Ascending aorta (tissue), 2 donors: ENCODE data around the gene EIF2S2. TPM values are rescaled to one million over a fixed set of nuclear protein-coding genes. Genes with fewer than 3 reads are reported as not detected.

ENCODE experiments used
- DNase-seq, 2 donors: peaks; one replicate each; pipeline ENCODE4 v3.0.0-alpha.2; 2019; ENCODE audit warnings: low spot score in 2 of 2
- H3K27ac ChIP-seq, 2 donors: fragments of 200-600 bp; sonication (generic); one replicate each; pipeline ENCODE4 v1.5.1; 2016 to 2017; ENCODE audit warnings: mild to moderate bottlenecking in 1 of 2
- H3K27me3 ChIP-seq: fragments of 200-600 bp; sonication (generic); one replicate; pipeline ENCODE4 v1.5.1; 2017
- H3K36me3 ChIP-seq, 2 donors: fragments of 200-600 bp; sonication (generic); one replicate each; pipeline ENCODE4 v1.5.1; 2016
- H3K4me1 ChIP-seq, 2 donors: fragments of 200-600 bp; sonication (generic); one replicate each; pipeline ENCODE4 v1.5.1; 2016 to 2017; ENCODE audit warnings: mild to moderate bottlenecking in 1 of 2
- H3K4me3 ChIP-seq, 2 donors: fragments of 200-600 bp; sonication (generic); one replicate each; pipeline ENCODE4 v1.5.1; 2016 to 2017; ENCODE audit warnings: mild to moderate bottlenecking in 1 of 2
- H3K9me3 ChIP-seq, 2 donors: fragments of 200-600 bp; sonication (generic); one replicate each; pipeline ENCODE4 v1.5.1; 2016
- CTCF ChIP-seq, 3 experiments: fragments of 200-600 bp in 2 of 3; fragments of 450-650 bp in 1 of 3; sonication (generic) in 2 of 3; IDR thresholded peaks; one replicate each; pipeline ENCODE4 v1.5.1; 2016 to 2019; ENCODE audit warnings: antibody characterized with exemption in 3 of 3, mild to moderate bottlenecking in 1 of 3, moderate library complexity in 1 of 3
- intact Hi-C: fragments of 100-400 bp; cut with DNase I; formaldehyde crosslinking; loops from one replicate; pipeline ENCODE4 v1.15.1; 2023
- total RNA-seq: library from RNA; depleted of rRNA; stranded (reverse); fragments of >200 nt; gene quantifications from one replicate; pipeline ENCODE4 v1.1.0, GENCODE V29; 2016

The EIF2S2 gene
- total RNA-seq, 1 donor from 2014 or later = 19.3 TPM

- no peak for TF ChIP-seq CTCF (IDR thresholded peaks at IDR 0.05)
These were observed 19.4 kb upstream of the EIF2S2 start for GRCh38 chr20:34131491-34131890.

GRCh38 chr20:34129518-34130162 is 17.6 kb upstream of the EIF2S2 start:
- no peaks in the 10 kb centered on the region for H3K9me3 ChIP-seq
- intact Hi-C loops = loop anchor here (1.0 to 5.0 kb wide), 3 partner anchors 60 to 266 kb away; no protein-coding TSS in a partner anchor
- H3K4me1 ChIP-seq = peaks cover 0 to 4% of the 10 kb centered on the region in 2 donors
- peak in 1 of 2 donors; percentile 74 for DNase-seq
- H3K36me3 ChIP-seq = no peaks in the 10 kb centered on the region
- H3K27ac ChIP-seq = no peak overlapping the region
- TF ChIP-seq CTCF (IDR thresholded peaks at IDR 0.05) = peak; percentile 70 to 82 (median 82)
- no peaks in the 10 kb centered on the region for H3K27me3 ChIP-seq
- peak overlapping the region in 1 of 2 donors; percentile 43 for H3K4me3 ChIP-seq

More at GRCh38 chr20:34131491-34131890, 19.4 kb upstream of the EIF2S2 start:
- intact Hi-C loops = no loop called here
- Histone ChIP-seq H3K36me3 (no peaks in the 10 kb centered on the region), H3K27ac (no peak overlapping the region), H3K27me3 (no peaks in the 10 kb centered on the region), H3K9me3 (no peaks in the 10 kb centered on the region), H3K4me1 (peaks cover 0 to 4% of the 10 kb centered on the region in 2 donors), H3K4me3 (peak overlapping the region in 1 of 2 donors; percentile 9)
- no peak for DNase-seq

- no peak for DNase-seq
- no peak overlapping the region for H3K4me3 ChIP-seq
- intact Hi-C loops = loop anchor here (5.0 kb wide), 1 partner anchor 195 kb away; no protein-coding TSS in a partner anchor
- peaks cover 0 to 4% of the 10 kb centered on the region in 2 donors for H3K4me1 ChIP-seq
- H3K36me3 ChIP-seq = no peaks in the 10 kb centered on the region
- H3K27me3 ChIP-seq = no peaks in the 10 kb centered on the region
- no peak overlapping the region for H3K27ac ChIP-seq
- TF ChIP-seq CTCF (IDR thresholded peaks at IDR 0.05) = no peak
- H3K9me3 ChIP-seq = no peaks in the 10 kb centered on the region
These were observed 15.7 kb upstream of the EIF2S2 start for GRCh38 chr20:34127792-34128191.

GRCh38 chr20:34124469-34125249 is 12.6 kb upstream of the EIF2S2 start:
- Histone ChIP-seq H3K4me1 (peaks cover 0 to 4% of the 10 kb centered on the region in 2 donors), H3K36me3 (no peaks in the 10 kb centered on the region), H3K9me3 (no peaks in the 10 kb centered on the region), H3K4me3 (no peak overlapping the region), H3K27me3 (no peaks in the 10 kb centered on the region), H3K27ac (no peak overlapping the region)
- DNase-seq = no peak
- no peak for TF ChIP-seq CTCF (IDR thresholded peaks at IDR 0.05)
- intact Hi-C loops = loop anchor here (5.0 kb wide), 1 partner anchor 192 kb away; no protein-coding TSS in a partner anchor

GRCh38 chr20:34123309-34123708 is 11.3 kb upstream of the EIF2S2 start:
- intact Hi-C loops = no loop called here

More at GRCh38 chr20:34123309-34123708, 11.3 kb upstream of the EIF2S2 start:
- no peak for DNase-seq
- Histone ChIP-seq H3K27ac (no peak overlapping the region), H3K27me3 (no peaks in the 10 kb centered on the region), H3K36me3 (no peaks in the 10 kb centered on the region), H3K4me3 (no peak overlapping the region), H3K9me3 (no peaks in the 10 kb centered on the region), H3K4me1 (no peaks in the 10 kb centered on the region)
- TF ChIP-seq CTCF (IDR thresholded peaks at IDR 0.05) = no peak
